GM12891 (cell line): Measurements from ENCODE around the gene GTF2A1.

ENCODE experiments used
- POLR2A ChIP-seq: IDR thresholded peaks from 2 replicates; pipeline ENCODE4 v1.6.1; 2011; ENCODE audit warnings: low read depth, low read length, control low read depth
- POLR2AphosphoS5 ChIP-seq: IDR thresholded peaks from 2 replicates; pipeline ENCODE4 v1.6.1; 2011; ENCODE audit warnings: low read depth, low read length, control low read depth
- SPI1 ChIP-seq: IDR thresholded peaks from 2 replicates; pipeline ENCODE4 v1.6.1; 2011; ENCODE audit warnings: low read depth, low read length, control low read depth
- TAF1 ChIP-seq: IDR thresholded peaks from 2 replicates; pipeline ENCODE4 v1.6.1; 2011; ENCODE audit warnings: low read depth, low read length, control low read depth

GRCh38 chr14:81234278-81234677, 13.5 kb upstream of the GTF2A1 start:
- TF ChIP-seq POLR2A (no peak), SPI1 (no peak), POLR2AphosphoS5 (no peak), TAF1 (no peak)
